OCI-LY7 (cell line): ENCODE measurements around the gene PRDX1.

ENCODE experiments used
- CTCF ChIP-seq: fragments of 200-600 bp; sonication (generic); conservative IDR thresholded peaks from 2 replicates; pipeline ENCODE4 v1.5.1; 2014; ENCODE audit warnings: mild to moderate bottlenecking, antibody characterized with exemption, low read length, moderate library complexity, mixed read lengths
- EZH2phosphoT487 ChIP-seq: fragments of 200-600 bp; sonication (generic); IDR thresholded peaks from 2 replicates; pipeline ENCODE4 v1.6.1; 2018; ENCODE audit warnings: low read depth, borderline replicate concordance, mild to moderate bottlenecking, mixed run types, antibody characterized with exemption, low read length, moderate library complexity, mixed read lengths

DNA sequence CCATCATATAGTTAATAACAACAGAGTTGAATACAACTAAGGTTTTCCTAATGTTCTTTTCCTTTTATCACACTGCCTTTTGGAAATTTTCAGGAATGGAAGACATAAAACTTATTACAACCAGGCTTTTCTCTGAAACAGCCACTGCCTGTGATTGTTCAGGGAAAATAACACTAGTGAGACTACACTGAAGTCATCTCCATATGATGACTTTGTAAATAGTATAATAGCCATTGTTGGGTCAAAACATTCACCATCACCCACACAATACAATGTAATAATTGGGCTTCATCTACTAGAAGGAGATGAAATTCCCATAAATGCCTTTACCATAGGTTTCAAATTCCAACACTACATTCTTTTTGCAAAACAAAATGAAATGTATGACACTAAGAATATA lies 35.7 kb downstream of the PRDX1 start:
- TF ChIP-seq CTCF = no peak
- no peak for TF ChIP-seq EZH2phosphoT487
